Natural killer cell (primary cell): ENCODE data around the gene SFMBT1. TPM values are rescaled to one million over a fixed set of nuclear protein-coding genes. Genes with fewer than 3 reads are reported as not detected.
A peak's percentile ranks its signal among the peaks of the same experiment; 100 is the strongest.

Source experiments
- ATAC-seq, 3 donors: fragments of 150-1000 bp in 2 of 3; fragments of 200-7000 bp in 1 of 3; cut with Tn5 transposase; 1 replicate in 1 of 3; 2 replicates in 2 of 3; pipeline ENCODE4 v1.10.0; 2021; ENCODE audit warnings: mild to moderate bottlenecking in 2 of 3, moderate library complexity in 2 of 3
- DNase-seq, 2 donors: peaks; one replicate each; pipeline versions ENCODE4 v3.0.0 to v3.0.0-alpha.2; 2013 to 2021; ENCODE audit warnings: mixed read lengths in 1 of 2
- H3K27ac ChIP-seq: one replicate; pipeline ENCODE4 v1.5.1; 2013; ENCODE audit warnings: mild to moderate bottlenecking, low read length
- H3K27me3 ChIP-seq: one replicate; pipeline ENCODE4 v1.6.1; 2013; ENCODE audit warnings: low read length; ENCODE audit not compliant: control insufficient read depth, insufficient read depth
- H3K36me3 ChIP-seq: one replicate; pipeline ENCODE4 v1.6.1; 2013; ENCODE audit warnings: low read length; ENCODE audit not compliant: control insufficient read depth, insufficient read depth
- H3K4me1 ChIP-seq: one replicate; pipeline ENCODE4 v1.6.1; 2013; ENCODE audit warnings: low read length; ENCODE audit not compliant: control insufficient read depth, insufficient read depth
- H3K4me3 ChIP-seq: one replicate; pipeline ENCODE4 v1.5.1; 2013; ENCODE audit warnings: low read length
- H3K9me3 ChIP-seq: one replicate; pipeline ENCODE4 v1.6.1; 2013; ENCODE audit warnings: low read length; ENCODE audit not compliant: control insufficient read depth, insufficient read depth
- H3K27ac Mint-ChIP-seq, 2 donors: one replicate each; pipeline ENCODE4 v1.8.0; 2022; ENCODE audit warnings: mild to moderate bottlenecking in 2 of 2, mixed read lengths in 2 of 2, moderate library complexity in 1 of 2
- H3K27me3 Mint-ChIP-seq, 2 donors: one replicate each; pipeline ENCODE4 v1.8.0; 2022; ENCODE audit warnings: low read depth in 2 of 2, mixed read lengths in 2 of 2
- H3K36me3 Mint-ChIP-seq: one replicate; pipeline ENCODE4 v1.8.0; 2022; ENCODE audit warnings: mixed read lengths
- H3K4me1 Mint-ChIP-seq, 2 donors: one replicate each; pipeline ENCODE4 v1.8.0; 2022; ENCODE audit warnings: mixed read lengths in 2 of 2
- H3K4me3 Mint-ChIP-seq: one replicate; pipeline ENCODE4 v1.8.0; 2022; ENCODE audit warnings: mild to moderate bottlenecking, moderate library complexity, mixed read lengths
- H3K9me3 Mint-ChIP-seq, 2 donors: one replicate each; pipeline ENCODE4 v1.8.0; 2022; ENCODE audit warnings: mixed read lengths in 2 of 2
- WGBS: methylation state at CpG from one replicate; pipeline ENCODE4 v1.1.7; 2013; ENCODE audit warnings: missing lambda C conversion rate; ENCODE audit not compliant: insufficient coverage; 5-methylcytosine and 5-hydroxymethylcytosine counted together
- intact Hi-C: fragments of 100-400 bp; cut with micrococcal nuclease; formaldehyde crosslinking; loops from one replicate; pipeline ENCODE4 v1.14.2; 2022
- total RNA-seq, 4 donors: library from RNA; stranded (reverse); fragments of 120-200 nt in 1 of 4; gene quantifications; one replicate each; pipeline versions ENCODE4 v1.2.3 to v1.2.4, GENCODE V29; 2013 to 2022
- TF ChIP-seq, protein P1 (sequence below): fragments of 200-600 bp; IDR thresholded peaks from one replicate; pipeline ENCODE4 v1.8.0; 2022; ENCODE audit warnings: antibody characterized with exemption

The SFMBT1 gene
- total RNA-seq, 3 donors from 2014 or later (not counting 1 experiment from before 2014, with no cell fraction given), result 20.2 to 22.3 (median 22.2) TPM

DNA sequence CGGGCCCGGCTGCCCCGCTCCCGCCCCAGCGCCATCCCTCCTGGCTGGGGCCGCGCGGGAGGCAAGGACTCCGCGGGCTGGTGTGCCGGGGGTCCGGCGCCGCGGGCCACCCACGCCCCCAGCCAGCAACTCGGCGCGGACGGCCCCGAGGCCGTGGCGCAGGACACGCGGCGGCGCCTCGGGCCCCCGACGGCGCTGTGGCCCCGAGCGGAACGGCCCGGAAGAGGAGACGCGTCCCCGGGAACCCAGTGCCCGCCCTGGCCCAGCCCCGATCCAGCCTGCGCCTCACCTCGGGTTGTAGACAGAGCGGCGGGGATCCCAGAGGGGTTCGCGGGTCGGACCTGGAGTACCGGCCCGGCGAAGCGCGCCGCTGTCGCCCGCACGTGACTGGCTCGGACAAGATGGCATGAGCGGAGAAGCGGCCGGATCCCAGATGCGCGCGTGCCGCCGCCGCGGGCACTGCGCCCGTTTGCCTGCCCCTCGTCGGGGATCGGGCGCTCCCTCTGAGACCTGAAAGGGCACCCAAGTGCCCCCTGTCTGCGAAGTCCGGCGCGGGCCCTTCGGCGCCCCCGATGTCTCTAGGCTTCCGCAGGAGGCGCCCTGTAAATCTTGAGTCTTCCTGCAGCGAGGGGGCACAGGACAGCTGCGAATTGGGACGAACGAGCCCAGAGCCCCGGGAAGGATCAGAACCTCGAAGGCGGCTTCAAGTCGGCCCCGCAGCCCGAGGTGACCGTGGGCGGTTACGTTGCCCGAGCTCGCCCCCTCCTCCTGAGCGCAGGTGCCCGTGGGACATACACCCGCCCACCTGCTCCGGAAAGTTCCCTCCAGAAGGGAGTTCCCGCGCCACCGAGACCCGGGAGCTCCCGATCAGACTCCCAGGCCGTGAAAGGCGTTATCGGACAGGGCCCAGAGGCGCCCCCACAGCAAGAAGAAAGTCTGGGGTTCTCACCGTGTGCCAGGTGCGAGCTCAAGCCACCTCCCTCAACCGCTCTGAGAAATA, 598 bp upstream of the SFMBT1 start:
- Histone ChIP-seq H3K9me3 (no peaks in the 10 kb centered on the region), H3K36me3 (no peaks in the 10 kb centered on the region), H3K4me1 (peaks cover 9% of the 10 kb centered on the region), H3K27me3 (no peaks in the 10 kb centered on the region), H3K4me3 (peak overlapping the region; percentile 62), H3K27ac (peak overlapping the region; percentile 68)
- Mint-ChIP-seq H3K27ac (peak overlapping the region; percentile 85 to 94), H3K27me3 (no peaks in the 10 kb centered on the region), H3K4me3 (peak overlapping the region; percentile 96), H3K9me3 (no peaks in the 10 kb centered on the region), H3K36me3 (no peaks in the 10 kb centered on the region), H3K4me1 (peaks cover 28% of the 10 kb centered on the region in 2 donors)
- WGBS, result 3% methylated on average over 113 of the region's 113 CpGs
- TF ChIP-seq, protein P1, sequence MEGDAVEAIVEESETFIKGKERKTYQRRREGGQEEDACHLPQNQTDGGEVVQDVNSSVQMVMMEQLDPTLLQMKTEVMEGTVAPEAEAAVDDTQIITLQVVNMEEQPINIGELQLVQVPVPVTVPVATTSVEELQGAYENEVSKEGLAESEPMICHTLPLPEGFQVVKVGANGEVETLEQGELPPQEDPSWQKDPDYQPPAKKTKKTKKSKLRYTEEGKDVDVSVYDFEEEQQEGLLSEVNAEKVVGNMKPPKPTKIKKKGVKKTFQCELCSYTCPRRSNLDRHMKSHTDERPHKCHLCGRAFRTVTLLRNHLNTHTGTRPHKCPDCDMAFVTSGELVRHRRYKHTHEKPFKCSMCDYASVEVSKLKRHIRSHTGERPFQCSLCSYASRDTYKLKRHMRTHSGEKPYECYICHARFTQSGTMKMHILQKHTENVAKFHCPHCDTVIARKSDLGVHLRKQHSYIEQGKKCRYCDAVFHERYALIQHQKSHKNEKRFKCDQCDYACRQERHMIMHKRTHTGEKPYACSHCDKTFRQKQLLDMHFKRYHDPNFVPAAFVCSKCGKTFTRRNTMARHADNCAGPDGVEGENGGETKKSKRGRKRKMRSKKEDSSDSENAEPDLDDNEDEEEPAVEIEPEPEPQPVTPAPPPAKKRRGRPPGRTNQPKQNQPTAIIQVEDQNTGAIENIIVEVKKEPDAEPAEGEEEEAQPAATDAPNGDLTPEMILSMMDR, result peak; percentile 64
- intact Hi-C loops, result loop anchor here (5.0 kb wide), 1 partner anchor 301 kb away; the partner anchor contains the start of gene DCP1A
- ATAC-seq, result peak; percentile 66 to 74 (median 68)
- DNase-seq, result peak; percentile 70 to 83

DNA sequence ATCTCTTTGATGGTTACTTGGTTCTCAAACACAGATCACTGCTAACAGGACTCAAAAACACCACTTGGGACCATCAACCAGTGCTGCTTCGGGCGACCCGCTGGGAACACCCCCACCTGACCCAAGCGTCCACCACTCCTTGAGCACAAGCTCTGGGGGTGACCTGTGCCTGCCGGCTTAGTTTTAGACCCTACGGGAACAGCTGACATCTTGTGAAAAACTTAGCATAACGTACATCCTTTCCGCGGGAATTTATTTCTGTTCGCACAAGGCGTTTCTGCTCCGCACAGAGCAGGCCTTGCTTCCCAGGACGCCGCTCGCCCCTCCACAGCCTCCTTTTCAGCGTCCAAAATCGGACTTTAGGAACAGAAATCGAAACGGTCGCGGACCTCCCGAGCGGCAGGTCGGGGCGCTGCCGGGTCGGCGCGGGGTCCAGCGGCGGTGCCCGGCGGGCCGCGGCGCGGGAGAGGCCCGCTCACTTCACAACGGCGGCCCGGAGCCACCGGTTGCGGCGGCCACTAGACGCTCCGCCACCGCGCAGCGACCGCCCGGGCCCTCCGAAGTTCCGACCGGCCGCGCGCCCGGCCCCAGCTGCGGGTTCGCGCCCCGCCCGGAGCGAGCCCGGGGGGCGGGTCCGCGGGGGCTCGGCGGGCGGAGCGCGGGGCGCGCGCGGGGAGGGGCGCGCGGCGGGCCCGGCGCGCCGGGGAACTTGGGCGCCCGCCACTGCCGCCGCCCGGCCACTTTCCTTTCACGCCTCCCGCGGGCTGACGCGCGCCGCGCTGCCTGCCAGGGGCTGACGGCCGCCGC, 959 bp downstream of the SFMBT1 start:
- Histone ChIP-seq H3K9me3 (no peaks in the 10 kb centered on the region), H3K36me3 (no peaks in the 10 kb centered on the region), H3K4me1 (peaks cover 9% of the 10 kb centered on the region), H3K27me3 (no peaks in the 10 kb centered on the region), H3K4me3 (peak overlapping the region; percentile 65), H3K27ac (peak overlapping the region; percentile 82)
- peak; percentile 62 to 89 for DNase-seq
- intact Hi-C loops, result loop anchor here (5.0 kb wide), 1 partner anchor 302 kb away; the partner anchor contains the start of gene DCP1A
- ATAC-seq, result peak; percentile 53 to 73 (median 70)
- Mint-ChIP-seq H3K4me3 (peak overlapping the region; percentile 91), H3K36me3 (no peaks in the 10 kb centered on the region), H3K27ac (peak overlapping the region; percentile 91 to 92), H3K27me3 (no peaks in the 10 kb centered on the region), H3K9me3 (no peaks in the 10 kb centered on the region), H3K4me1 (peaks cover 28 to 34% of the 10 kb centered on the region in 2 donors)
- WGBS, result under 1% methylated on average over 101 of the region's 101 CpGs
- TF ChIP-seq, protein P1, result no peak

DNA sequence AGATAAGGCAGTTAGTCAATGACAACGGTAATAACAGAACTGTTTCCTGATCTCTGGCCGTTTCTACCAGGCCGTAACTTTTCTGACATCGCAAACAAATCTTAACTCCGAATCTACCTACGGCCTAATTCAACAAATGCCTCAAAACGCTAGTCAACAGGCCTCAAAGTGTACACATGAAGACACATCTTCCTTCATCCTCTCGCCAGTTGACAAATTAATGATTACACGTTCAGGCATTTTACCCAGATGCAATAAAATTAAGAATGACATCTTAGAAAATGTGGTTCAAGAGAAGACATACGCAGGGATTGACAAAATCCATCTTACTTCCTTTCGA, 1.5 kb downstream of the SFMBT1 start:
- Histone ChIP-seq H3K27ac (peak overlapping the region; percentile 82), H3K9me3 (no peaks in the 10 kb centered on the region), H3K4me1 (peaks cover 9% of the 10 kb centered on the region), H3K27me3 (no peaks in the 10 kb centered on the region), H3K36me3 (no peaks in the 10 kb centered on the region), H3K4me3 (peak overlapping the region; percentile 65)
- 39% methylated on average over 11 of the region's 11 CpGs for WGBS
- no peaks in the 10 kb centered on the region for H3K36me3 Mint-ChIP-seq
- no peak for DNase-seq
- TF ChIP-seq, protein P1, result no peak
- no peaks in the 10 kb centered on the region for H3K27me3 Mint-ChIP-seq
- intact Hi-C loops, result no loop called here
- peaks cover 28 to 34% of the 10 kb centered on the region in 2 donors for H3K4me1 Mint-ChIP-seq
- H3K9me3 Mint-ChIP-seq, result no peaks in the 10 kb centered on the region
- H3K4me3 Mint-ChIP-seq, result peak overlapping the region; percentile 91
- ATAC-seq, result no peak
- peak overlapping the region; percentile 91 to 92 for H3K27ac Mint-ChIP-seq
